Peyer's patch (tissue), 4 donors: Measurements from ENCODE around the gene ANKRD34B. TPM values are rescaled to one million over a fixed set of nuclear protein-coding genes. Genes with fewer than 3 reads are reported as not detected.

ENCODE experiments used
- DNase-seq, 3 donors: peaks; one replicate each; pipeline ENCODE4 v3.0.0-alpha.2; 2017 to 2019
- H3K27ac ChIP-seq, 4 donors: fragments of 200-600 bp; sonication (generic); one replicate each; pipeline ENCODE4 v1.5.1; 2016 to 2019
- H3K27me3 ChIP-seq, 2 donors: fragments of 200-600 bp; sonication (generic); one replicate each; pipeline ENCODE4 v1.5.1; 2019
- H3K36me3 ChIP-seq, 3 donors: fragments of 200-600 bp; sonication (generic); one replicate each; pipeline ENCODE4 v1.5.1; 2016 to 2019
- H3K4me1 ChIP-seq, 4 donors: fragments of 200-600 bp; sonication (generic); one replicate each; pipeline ENCODE4 v1.5.1; 2016 to 2019
- H3K4me3 ChIP-seq, 4 donors: fragments of 200-600 bp; sonication (generic); 1 replicate in 3 of 4; 2 replicates in 1 of 4; pipeline ENCODE4 v1.5.1; 2016 to 2019; ENCODE audit warnings: mild to moderate bottlenecking in 1 of 4
- H3K9me3 ChIP-seq, 4 donors: fragments of 200-600 bp; sonication (generic); one replicate each; pipeline ENCODE4 v1.5.1; 2016 to 2019; ENCODE audit warnings: mild to moderate bottlenecking in 1 of 4
- CTCF ChIP-seq, 6 experiments: fragments of 450-650 bp in 4 of 6; fragments of 200-600 bp in 2 of 6; sonication (generic) in 1 of 6; IDR thresholded peaks; one replicate each; pipeline ENCODE4 v1.5.1; 2017 to 2019; ENCODE audit warnings: antibody characterized with exemption in 6 of 6, mild to moderate bottlenecking in 3 of 6, moderate library complexity in 1 of 6
- POLR2A ChIP-seq, 2 donors: fragments of 450-650 bp; IDR thresholded peaks; one replicate each; pipeline ENCODE4 v1.5.1; 2017; ENCODE audit warnings: antibody characterized with exemption in 2 of 2, mild to moderate bottlenecking in 2 of 2, moderate library complexity in 2 of 2
- total RNA-seq, 4 donors: library from RNA; depleted of rRNA; stranded (reverse); fragments of >200 nt; gene quantifications; one replicate each; pipeline ENCODE4 v1.1.0, GENCODE V29; 2016

The ANKRD34B gene
- total RNA-seq, 4 donors from 2014 or later, result not detected

- TF ChIP-seq CTCF (IDR thresholded peaks at IDR 0.05), result no peak
- TF ChIP-seq POLR2A (IDR thresholded peaks at IDR 0.05), result no peak
- Histone ChIP-seq H3K4me3 (no peak overlapping the region), H3K36me3 (no peaks in the 10 kb centered on the region), H3K27ac (no peak overlapping the region), H3K9me3 (no peaks in the 10 kb centered on the region), H3K4me1 (no peaks in the 10 kb centered on the region), H3K27me3 (no peaks in the 10 kb centered on the region)
- DNase-seq, result no peak
Measured at GRCh38 chr5:80594810-80595209, 24.7 kb upstream of the ANKRD34B start.

GRCh38 chr5:80592761-80593160, 22.7 kb upstream of the ANKRD34B start:
- DNase-seq, result no peak
- Histone ChIP-seq H3K9me3 (no peaks in the 10 kb centered on the region), H3K4me1 (no peaks in the 10 kb centered on the region), H3K36me3 (no peaks in the 10 kb centered on the region), H3K27ac (no peak overlapping the region), H3K27me3 (no peaks in the 10 kb centered on the region), H3K4me3 (no peak overlapping the region)
- no peak for TF ChIP-seq CTCF (IDR thresholded peaks at IDR 0.05)

GRCh38 chr5:80592105-80592504, 22.0 kb upstream of the ANKRD34B start:
- TF ChIP-seq POLR2A (IDR thresholded peaks at IDR 0.05) (no peak), CTCF (IDR thresholded peaks at IDR 0.05) (no peak)
- H3K4me3 ChIP-seq, result no peak overlapping the region
- no peak for DNase-seq
- no peaks in the 10 kb centered on the region for H3K9me3 ChIP-seq
- no peaks in the 10 kb centered on the region for H3K36me3 ChIP-seq
- no peak overlapping the region for H3K27ac ChIP-seq
- H3K4me1 ChIP-seq, result no peaks in the 10 kb centered on the region
- H3K27me3 ChIP-seq, result no peaks in the 10 kb centered on the region

- Histone ChIP-seq H3K36me3 (no peaks in the 10 kb centered on the region), H3K9me3 (no peaks in the 10 kb centered on the region), H3K27ac (no peak overlapping the region), H3K4me1 (no peaks in the 10 kb centered on the region), H3K4me3 (no peak overlapping the region), H3K27me3 (no peaks in the 10 kb centered on the region)
- no peak for DNase-seq
- TF ChIP-seq CTCF (IDR thresholded peaks at IDR 0.05) (no peak), POLR2A (IDR thresholded peaks at IDR 0.05) (no peak)
Measured at GRCh38 chr5:80591352-80591751, 21.3 kb upstream of the ANKRD34B start.

- DNase-seq, result no peak
- Histone ChIP-seq H3K27ac (no peak overlapping the region), H3K4me3 (no peak overlapping the region), H3K4me1 (no peaks in the 10 kb centered on the region), H3K9me3 (no peaks in the 10 kb centered on the region), H3K36me3 (no peaks in the 10 kb centered on the region), H3K27me3 (no peaks in the 10 kb centered on the region)
- TF ChIP-seq CTCF (IDR thresholded peaks at IDR 0.05) (no peak), POLR2A (IDR thresholded peaks at IDR 0.05) (no peak)
Measured at GRCh38 chr5:80590766-80591165, 20.7 kb upstream of the ANKRD34B start.

GRCh38 chr5:80588858-80589540, 18.9 kb upstream of the ANKRD34B start:
- Histone ChIP-seq H3K4me3 (no peak overlapping the region), H3K36me3 (no peaks in the 10 kb centered on the region), H3K4me1 (no peaks in the 10 kb centered on the region), H3K27me3 (no peaks in the 10 kb centered on the region), H3K27ac (no peak overlapping the region), H3K9me3 (no peaks in the 10 kb centered on the region)
- no peak for DNase-seq
- TF ChIP-seq CTCF (IDR thresholded peaks at IDR 0.05) (no peak), POLR2A (IDR thresholded peaks at IDR 0.05) (no peak)
